Vagina (tissue), 2 donors: ENCODE data around the gene MYBPH.

ENCODE experiments used
- CTCF ChIP-seq, 3 experiments: fragments of 450-650 bp in 2 of 3; fragments of 200-600 bp in 1 of 3; sonication (generic) in 1 of 3; IDR thresholded peaks; one replicate each; pipeline ENCODE4 v1.5.1; 2017 to 2019; ENCODE audit warnings: antibody characterized with exemption in 3 of 3, mild to moderate bottlenecking in 2 of 3, moderate library complexity in 2 of 3
- POLR2A ChIP-seq, 2 donors: fragments of 450-650 bp; IDR thresholded peaks; one replicate each; pipeline ENCODE4 v1.6.1; 2017; ENCODE audit warnings: antibody characterized with exemption in 2 of 2, mild to moderate bottlenecking in 2 of 2, moderate library complexity in 2 of 2
- POLR2AphosphoS5 ChIP-seq, 2 donors: sonication (generic); formaldehyde crosslinking; IDR thresholded peaks; one replicate each; pipeline ENCODE4 v1.9.0; 2017; ENCODE audit warnings: antibody characterized with exemption in 2 of 2, mild to moderate bottlenecking in 2 of 2, low read depth in 1 of 2; ENCODE audit not compliant: insufficient read depth in 1 of 2

GRCh38 chr1:203176273-203177035 is 828 bp upstream of the MYBPH start:
- no peak for TF ChIP-seq POLR2A (IDR thresholded peaks at IDR 0.05)
- no peak for TF ChIP-seq CTCF (IDR thresholded peaks at IDR 0.05)
- no peak for TF ChIP-seq POLR2AphosphoS5 (IDR thresholded peaks at IDR 0.05; ENCODE audit: insufficient read depth in 1 of 2, low read depth in 1 of 2)
